CD4-positive, alpha-beta T cell treated with Interleukin-21 for 1 hour (primary cell): ENCODE results near the gene PTRH1.

Experiments
- DNase-seq: peaks from one replicate; pipeline ENCODE4 v3.0.0-alpha.2; 2020

PTRH1 gene

DNA sequence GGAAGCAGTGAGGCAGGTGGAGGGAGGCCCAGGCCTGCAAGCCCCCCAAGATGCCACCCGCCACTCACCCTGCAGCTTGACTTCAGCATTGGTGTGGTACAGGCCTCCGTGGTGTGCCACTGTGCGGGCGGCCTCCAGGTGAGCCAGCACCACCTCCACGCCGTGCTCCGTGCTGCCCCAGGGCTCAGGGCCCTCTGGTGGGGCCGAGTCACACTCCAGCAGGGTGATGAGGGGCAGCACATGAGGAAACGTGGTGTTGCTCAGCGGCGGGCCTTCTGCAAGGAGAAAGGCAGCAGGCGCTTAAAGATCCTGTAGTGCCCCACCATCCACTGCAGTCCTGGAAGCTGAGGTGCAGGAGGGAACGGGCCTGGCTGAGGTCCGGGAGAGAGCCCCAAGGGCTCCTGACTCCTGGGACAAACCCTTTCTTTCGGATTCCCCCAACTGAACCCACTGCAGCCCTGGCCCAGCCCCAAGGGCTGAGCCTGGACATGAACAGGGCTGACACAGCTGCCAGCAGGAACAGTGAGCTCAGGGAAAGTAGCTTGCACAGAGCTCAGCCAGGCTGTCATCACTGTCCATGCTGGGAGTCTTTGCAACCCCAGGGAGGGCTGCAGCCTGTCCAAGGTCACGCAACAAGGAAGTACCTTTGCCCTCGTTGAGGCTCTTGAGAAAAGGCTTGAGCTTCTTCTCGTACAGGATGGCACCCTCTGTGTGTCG is 24.3 kb upstream of the PTRH1 start:
- no peak for DNase-seq

DNA sequence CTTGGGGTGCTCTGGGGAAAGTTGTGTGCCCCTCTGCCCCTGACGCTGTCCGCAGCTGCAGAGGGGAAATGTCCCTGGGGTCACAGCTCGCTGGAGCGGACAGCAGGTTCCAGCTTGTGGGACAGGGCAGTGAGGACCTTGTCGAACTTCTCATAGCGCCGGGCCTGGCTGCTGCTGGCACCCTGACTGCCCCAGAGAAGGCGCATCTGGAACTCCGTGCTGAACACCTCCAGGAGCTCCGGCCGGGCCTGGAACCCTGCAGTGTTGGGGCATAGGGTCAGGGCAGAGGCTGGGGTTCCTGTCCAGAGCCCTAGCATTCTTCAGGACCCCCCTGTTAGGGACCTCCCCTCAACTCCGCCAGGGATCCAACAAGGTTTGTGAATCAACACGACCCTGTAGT is 23.2 kb upstream of the PTRH1 start:
- no peak for DNase-seq

DNA sequence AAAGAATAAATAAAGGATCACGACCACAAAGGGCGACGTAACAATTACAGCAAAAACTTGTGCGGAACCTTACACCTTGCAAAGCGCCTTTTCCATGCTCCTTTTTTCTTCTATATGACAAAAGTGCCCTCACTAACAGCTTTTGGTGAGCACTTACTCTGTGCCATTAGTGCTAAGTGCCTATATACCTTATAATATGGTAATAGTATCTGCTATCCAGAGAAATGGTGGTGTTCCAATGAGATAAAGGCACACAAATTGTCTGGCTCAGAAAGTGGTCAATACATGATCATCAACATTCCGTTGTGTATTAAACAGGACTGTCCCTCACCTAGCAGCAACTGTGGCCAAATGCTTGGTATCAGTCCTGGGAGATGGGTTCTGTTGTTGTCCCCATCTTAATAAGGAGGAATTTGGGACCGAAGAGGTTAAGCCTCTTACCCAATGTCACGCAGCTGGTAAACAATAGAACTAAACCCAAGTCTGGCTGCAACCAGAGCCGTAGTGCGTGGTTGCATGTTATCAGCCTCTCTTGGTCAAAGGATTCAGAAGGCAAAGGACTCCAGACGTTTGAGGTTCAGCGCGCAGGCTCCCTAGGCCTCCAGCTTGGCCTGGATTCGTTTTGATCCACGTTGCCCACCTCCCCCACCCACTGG is 20.2 kb upstream of the PTRH1 start:
- DNase-seq, result peak; percentile 13

DNA sequence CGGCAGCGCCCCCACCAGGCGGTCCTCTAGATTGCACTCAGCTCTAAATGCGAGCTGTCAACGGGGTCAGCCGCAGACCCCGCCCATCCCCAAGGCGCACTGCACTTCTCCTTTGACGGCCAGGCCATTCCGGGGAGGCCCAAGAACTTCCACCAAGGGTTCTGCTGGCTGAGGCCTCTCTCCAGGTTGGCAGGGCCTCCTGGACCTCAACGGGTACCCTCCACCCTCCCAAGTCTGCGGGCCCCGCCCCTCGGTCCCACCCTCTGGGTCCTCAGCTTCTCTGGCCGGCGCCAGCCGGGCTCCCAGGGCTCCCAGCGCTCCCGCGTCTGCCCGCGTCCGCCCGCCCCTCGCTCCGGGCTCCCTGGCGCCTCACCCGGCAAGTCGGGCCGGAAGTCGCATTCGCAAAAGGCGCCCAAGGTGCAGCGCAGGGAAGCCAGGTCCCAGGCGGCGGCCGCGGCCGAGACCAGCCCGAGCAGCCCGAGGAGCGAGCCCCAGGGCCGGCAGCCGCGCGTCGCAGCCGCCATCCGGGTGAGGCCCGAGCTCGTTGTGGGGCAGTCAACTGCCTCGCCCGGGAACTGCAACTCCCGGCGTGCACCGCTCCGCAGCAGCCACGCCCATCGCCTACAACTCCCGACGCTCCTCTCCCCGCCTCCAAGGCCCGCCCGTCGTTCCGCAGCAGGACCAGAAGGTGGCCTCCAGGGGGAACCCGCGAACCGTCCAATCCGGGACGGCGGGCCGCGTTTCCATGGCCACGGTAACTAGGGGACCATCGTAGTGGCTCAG is 19.5 kb upstream of the PTRH1 start, which contains the start of gene TOR2A:
TOR2A (minus strand) TSS at position 548 of the 783 bp plus-strand sequence; CDS start at position 524, 24 bp downstream.
- DNase-seq, result peak; percentile 99

DNA sequence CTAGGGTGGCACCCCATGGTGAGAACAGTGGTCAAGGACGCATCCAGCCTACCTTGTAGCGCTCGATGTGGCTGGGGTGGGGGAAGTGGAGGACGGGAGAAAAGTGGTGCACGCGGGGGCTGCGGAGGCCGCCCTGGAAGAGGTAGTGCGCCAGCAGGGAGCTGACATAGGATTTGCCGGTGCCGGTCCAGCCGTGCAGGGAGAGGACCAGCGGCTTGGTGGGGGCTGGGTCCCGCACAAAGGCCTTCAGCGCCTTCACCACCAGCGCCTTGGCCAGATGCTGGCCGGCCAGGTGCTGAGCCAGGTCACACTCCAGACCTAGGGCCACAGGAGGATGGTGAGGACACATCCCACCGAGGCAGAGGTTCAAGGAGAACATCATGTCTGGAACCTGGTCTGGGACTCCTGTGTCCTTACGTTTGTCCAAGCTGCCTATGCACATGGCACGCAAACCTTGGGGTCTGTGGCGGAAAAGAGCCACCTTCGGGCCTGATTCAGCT is 18.8 kb upstream of the PTRH1 start:
- DNase-seq, result no peak

DNA sequence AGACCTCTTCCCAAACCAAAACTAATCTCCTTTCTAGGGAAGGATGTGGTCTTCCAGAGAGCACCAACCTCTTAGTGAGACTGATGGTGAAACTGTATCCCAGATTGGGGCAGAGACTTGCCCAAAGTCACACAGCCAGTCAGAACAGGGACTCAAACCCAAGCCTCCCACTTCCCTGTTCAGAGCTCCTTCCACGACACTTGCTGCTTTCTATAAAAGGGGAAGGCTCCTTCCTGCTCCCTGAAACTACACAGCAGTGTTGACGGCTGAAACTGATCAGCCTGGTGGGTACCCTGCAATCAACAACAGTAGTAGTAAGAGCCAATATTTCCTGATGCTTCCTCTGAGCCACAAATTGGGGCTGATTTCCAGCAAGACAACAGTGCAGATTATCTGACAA is 18.2 kb upstream of the PTRH1 start:
- no peak for DNase-seq

DNA sequence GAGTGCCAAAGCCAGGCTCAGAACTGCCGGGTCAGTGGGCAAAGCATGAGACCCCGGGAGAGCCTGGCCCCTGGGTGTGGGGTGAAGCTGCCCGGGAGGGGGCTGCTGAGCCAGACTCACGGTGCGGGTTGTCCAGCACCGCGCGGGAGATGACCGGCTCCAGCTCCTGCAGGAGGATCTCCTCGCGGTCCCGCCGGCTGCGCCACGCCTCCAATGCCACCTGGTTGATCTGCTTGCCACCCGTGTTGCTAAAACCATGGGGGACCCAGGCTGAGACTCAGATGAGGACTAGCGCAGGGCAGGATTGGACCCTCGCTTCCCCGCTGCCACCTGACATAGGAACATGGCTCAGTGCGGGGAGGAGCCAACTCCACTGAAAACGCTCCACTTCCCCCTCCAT is 17.0 kb upstream of the PTRH1 start:
- no peak for DNase-seq

DNA sequence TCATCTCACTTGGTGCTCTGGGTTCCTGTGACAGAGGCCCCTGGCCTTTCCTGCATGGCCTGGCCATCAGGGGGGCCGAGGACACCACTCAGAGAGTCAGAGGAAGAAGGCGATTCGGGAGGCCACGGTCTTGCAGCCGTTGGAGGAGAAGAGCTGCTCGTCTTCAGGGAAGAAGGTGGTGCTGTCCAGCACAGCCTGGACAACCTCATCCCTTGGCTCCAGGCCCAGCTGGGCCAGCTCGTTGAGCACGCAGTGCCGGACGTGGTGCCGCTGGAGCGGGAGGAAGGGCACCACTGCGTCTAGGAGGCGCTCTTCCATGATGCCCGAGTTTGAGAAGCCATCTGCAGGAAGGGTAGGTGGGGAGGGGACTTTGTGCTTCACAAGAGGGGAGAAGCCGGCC is 16.5 kb upstream of the PTRH1 start:
- DNase-seq, result no peak

DNA sequence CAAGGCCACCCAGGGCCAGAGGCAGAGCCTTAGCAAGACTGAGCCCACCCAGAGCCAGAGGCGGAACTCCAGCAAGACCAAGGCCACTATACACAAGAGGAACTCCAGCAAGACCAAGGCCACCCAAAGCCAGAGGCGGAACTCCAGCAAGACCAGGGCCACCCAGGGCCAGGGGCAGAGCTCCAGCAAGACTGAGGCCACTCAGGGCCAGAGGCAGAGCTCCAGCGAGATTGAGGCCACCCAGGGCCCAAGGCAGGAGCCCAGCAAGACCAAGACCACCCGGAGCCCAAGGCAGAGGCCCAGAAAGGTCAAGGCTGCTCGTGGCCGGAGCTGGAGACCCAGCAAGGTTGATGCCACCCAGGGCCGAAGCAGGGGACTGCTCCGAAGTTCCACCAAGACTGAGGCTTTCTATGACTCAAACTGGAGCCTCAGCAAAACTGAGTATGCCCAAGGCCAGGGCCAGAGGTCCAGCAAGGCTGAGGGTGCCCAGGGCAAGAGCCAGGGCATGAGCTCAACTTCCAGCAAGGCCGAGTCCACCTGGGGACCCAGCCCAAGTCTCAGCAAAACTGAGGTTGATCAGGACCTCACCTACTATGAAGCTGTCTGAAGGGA is 15.4 kb upstream of the PTRH1 start:
- DNase-seq, result no peak

DNA sequence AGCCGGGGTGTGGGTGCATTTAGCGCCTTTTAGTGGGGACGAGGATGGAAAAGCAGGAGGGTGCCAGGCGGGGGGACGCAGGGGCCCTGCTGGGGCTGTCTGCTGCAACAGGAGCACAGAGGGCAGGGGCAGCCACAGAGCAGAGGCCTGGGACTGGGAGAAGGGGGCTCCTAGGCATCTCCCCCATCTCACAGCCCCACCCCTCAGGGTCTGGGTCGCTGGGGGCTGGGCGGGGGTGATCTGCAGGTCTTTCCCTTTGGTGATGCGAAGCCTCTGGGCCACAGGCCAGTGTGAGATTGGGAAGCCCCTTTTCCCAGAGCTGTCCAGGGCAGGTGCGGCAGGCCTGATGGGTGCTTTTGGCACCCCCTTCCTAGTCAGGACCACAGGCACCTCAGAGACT is 14.8 kb upstream of the PTRH1 start:
- no peak for DNase-seq

DNA sequence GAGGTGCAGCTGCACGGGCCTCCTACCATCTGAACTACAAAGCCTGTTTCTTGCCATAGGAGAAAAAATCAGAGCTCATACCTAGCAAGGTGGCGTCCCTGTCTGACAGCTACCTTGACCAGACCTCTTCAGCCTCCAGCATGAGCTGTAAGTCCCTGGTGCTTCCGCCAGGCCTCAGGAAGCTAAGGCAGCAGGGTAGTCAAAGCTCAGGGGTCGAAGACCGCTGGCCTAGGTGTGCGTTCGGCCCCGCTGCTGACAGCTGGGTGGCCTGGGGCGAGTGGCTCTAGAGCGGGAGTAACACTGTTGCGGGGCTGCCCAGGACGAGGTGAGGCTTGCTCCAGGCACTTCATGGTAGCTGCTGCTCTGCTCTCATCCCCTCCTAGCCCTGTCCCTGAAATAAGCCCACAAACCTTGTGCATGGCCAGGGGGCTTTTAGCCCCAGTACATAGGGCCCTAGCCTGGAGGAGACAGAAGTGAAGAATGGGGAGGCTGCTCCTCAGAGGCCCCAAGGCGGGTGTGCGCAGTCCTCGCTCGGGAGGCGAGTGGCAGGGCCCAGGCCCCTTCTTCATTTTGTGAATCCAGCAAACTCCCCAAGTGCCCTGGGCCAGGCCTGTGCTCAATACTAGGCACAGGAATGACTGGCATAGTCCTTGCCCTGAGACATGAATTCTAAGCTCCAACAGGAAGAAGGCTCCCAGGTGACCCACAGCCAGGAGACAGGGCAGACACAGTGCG is 14.2 kb upstream of the PTRH1 start:
- DNase-seq, result no peak

DNA sequence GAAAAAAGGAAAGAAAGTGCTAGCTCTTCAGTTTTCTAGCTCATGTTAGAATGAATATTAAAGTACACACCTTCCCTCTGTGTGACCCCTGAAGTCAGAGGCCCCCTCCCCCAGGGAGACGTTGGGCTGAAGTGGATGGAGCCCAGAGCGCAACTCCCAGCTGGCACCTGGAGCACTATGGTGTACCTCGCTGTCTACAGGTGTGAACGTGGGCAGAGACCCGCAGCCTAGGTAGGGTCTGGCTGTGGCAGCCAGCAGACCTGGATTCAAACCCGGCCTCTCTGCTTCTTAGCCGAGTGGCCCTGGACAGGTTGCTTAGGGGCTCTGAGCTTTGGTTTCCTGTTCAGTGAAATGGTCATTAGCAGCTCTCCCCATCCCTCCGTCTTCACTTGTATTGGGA is 13.3 kb upstream of the PTRH1 start:
- no peak for DNase-seq

DNA sequence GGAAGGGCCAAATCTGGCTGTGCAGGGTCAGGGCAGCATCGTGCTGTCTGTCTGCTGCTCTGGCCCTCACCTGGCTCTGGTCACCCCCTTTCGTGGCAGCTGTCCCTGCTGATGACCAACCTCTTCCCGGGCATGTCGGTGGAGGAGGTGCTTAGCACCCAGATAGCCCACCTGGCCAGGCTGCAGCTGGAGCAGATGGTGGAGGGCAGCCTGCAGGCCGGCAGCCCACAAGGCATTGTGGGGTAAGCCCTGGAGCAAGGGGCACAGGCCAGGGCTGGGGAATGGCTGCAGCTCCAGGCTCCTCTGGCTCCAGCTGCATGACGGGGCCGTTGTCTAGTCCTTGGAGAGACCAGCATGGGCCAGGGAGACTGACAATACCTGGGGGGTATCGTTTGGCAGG is 11.4 kb upstream of the PTRH1 start:
- no peak for DNase-seq

DNA sequence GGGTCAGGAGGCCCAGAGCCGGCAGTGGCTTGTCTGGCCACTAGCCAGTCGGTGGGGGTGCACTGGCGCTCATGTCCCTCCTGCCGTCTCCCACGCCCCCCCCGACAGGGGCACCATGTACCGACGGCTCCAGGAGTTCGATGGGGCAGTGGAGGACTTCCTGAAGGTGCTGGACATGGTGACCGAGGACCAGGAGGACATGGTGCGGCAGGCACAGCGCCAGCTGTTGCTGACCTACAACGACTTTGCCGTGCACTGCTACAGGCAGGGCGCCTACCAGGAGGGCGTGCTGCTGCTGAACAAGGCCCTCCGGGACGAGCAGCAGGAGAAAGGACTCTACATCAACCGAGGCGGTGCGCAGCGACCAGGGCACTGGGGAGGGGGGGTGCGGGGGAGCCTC is 8.5 kb upstream of the PTRH1 start:
- DNase-seq, result no peak

DNA sequence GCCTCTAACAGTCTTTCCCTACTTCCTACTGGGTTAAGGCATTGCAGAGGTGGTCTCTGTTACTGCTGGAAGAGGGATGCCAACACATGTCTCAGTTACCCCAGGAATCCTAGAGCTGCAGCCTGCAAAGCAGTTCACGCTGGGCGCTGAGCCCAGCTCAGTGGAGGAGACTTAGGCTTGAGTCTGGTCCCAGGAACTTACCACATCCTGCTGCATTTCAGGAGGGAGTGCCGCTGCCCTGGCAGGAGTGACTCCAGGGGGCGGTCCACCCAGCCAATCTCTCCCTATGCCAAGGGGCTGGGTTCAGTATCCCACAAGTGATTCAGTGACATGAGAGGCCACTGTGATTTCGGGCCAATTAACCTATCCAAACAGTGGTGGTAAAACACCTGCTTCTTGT is 8.0 kb upstream of the PTRH1 start:
- DNase-seq, result no peak

DNA sequence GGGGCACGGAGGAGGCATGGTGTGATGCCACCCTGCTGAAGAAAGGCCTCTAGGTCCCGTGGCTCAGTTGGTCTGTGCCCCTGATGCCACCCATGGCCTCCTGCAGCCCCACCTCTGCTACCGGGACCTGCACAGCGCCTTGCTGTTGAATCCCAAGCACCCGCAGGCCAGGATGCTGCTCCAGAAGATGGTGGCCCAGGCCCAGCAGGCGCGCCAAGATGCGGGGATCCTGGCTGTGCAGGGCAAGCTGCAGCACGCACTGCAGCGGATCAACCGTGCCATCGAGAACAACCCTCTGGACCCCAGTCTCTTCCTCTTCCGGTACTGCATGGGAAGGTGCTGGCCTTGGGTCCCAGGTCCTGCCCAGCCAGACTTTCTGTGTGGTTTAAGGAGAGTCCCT is 7.5 kb upstream of the PTRH1 start:
- DNase-seq, result no peak

DNA sequence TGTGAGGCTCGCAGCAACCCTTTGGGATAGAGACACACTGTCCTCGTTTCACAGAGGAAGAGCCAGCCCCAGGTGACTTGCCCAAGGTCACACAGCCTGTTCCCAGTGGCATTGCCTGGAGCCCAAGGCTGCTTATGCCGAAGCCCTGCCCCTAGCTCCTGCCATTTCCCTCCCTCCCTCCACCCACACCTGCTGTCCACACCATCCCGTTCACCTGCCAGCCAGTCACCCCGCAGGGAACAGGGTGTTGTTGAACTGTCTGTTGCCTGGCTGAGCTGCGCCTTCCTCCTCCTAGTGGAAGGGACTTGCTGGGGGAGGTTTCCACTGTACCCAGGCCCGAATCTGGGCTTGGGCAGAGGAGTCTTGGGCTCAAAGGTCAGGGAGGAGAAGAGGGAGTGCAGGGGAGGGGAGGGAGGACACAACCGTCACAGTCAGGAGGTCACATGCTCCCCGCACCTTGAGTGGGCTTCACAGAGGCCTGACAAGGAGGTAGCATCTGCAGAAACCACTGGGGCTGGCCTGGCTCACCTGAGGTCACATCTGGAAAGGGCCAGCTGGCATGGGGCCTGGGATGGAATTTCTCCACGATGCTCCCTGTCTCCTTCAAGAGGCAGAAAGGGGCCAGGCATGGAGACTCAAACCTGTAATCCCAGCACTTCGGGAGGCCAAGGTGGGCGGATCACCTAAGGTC is 6.7 kb upstream of the PTRH1 start:
- DNase-seq, result no peak

DNA sequence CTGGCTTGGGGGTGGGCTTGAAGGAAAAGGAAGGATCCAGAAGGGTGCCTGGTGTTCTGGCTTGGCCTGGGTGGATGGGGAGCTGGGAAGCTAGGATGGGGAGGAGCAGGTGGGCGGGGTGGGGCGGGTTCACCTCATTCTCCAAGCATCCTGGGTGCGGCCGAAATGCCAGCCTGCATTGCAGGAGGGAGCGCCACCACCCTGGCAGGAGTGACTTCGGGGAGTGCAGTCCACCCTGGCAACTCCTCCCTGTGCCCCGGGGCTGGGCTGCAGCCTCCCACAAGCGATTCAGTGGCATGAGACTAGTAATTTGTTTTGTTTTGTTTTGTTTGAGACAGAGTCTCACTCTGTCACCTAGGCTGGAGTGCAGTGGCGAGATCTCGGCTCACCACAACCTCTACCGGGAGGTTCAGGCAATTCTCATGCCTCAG is 5.9 kb upstream of the PTRH1 start:
- DNase-seq, result peak; percentile 29

DNA sequence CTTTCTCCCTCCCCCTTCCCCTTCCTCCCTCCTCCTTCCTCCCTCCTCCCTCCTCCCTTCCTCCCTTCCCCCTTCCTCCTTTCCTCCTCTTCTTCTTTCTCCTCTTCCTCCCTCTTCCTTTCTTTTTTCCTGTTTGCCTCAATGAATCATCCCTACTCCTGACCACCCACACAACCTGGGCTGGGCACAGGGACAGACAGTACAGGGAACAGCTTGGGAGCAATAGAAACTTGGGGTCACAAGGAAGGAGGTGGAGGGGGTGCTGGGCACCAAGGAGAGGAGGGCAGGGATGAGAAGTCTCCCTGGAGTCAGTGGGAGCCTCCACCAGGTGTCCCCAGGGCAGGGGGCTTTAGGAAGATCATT is 5.4 kb upstream of the PTRH1 start:
- DNase-seq, result no peak

DNA sequence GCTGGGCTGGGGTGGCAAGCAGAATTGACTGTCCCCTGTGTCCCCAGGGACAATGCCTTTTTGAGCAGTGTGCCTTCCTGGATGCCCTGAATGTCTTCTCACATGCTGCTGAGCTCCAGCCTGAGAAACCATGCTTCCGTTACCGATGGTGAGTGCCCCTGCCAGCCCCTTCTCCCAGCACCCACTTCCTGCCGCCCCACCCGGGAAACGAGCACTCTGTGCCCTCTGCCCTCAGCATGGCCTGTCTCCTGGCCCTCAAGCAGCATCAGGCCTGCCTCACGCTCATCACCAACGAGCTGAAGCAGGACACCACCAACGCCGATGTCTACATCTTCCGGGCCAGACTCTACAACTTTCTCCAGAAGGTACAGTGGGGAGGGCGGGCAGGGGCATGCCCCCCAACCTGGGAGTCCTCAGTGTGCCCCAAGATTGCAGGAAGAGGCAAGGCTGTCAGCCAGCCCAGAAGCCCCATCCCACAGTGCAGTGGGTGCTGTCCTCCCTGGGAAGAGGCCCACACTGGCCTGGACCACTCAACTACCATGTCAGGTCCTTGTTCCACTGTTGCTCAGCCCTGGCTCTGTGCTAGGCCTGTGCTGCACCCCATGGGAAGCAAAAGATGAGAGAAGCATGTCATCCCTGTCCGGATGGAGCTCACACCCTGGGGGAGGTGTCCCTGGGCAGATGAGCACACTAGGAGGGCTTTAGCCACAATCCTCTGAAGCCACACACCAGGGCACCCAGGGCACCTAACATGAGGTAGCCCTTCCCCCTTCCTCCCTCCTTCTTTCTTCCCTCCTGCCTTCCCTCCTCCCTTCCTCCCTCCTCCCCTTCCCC is 4.8 kb upstream of the PTRH1 start:
- DNase-seq, result peak; percentile 44

DNA sequence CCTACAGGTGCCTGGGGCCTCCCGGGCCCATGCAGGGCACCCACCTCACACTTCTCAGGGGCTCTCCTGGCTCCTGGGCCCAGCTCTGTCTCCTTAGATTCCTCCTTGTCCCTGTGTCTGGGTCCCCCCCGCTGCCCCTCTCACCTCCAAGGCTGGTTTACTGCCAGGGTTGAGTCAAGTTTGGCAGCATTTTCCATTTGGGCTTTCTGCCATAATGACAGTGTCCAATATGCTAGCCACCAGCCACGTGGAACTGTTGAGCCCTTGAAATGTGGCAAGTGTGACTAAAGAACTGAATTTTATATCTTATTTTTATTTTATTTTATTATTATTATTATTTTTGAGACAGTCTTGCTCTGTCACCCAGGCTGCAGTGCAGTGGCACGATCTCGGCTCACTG is 2.3 kb upstream of the PTRH1 start:
- no peak for DNase-seq
